DMS79 (cell line): ENCODE data around the gene GAS2L2.

ENCODE experiments used
- DNase-seq: peaks from one replicate; lab custom pipeline; 2025; lab: John Stamatoyannopoulos, UW

GAS2L2 gene

GRCh38 chr17:35752945-35753764 lies at the start of gene GAS2L2:
Gene GAS2L2, minus strand, starts transcription at chr17:35753239. Its CDS starts 389 bp downstream, at chr17:35752850.
- DNase-seq = no peak

- no peak for DNase-seq
Observed at GRCh38 chr17:35801583-35802224, 48.7 kb upstream of the GAS2L2 start.

- DNase-seq = no peak
Observed at GRCh38 chr17:35799942-35800341, 46.9 kb upstream of the GAS2L2 start.

- no peak for DNase-seq
Observed at GRCh38 chr17:35797918-35798317, 44.9 kb upstream of the GAS2L2 start.

- no peak for DNase-seq
Observed at GRCh38 chr17:35797370-35797769, 44.3 kb upstream of the GAS2L2 start.

GRCh38 chr17:35796942-35797341 lies 43.9 kb upstream of the GAS2L2 start:
- DNase-seq = no peak

GRCh38 chr17:35795871-35796265 lies 42.8 kb upstream of the GAS2L2 start:
- no peak for DNase-seq

GRCh38 chr17:35795007-35795870 lies 42.2 kb upstream of the GAS2L2 start, which contains the start of gene MMP28:
Gene MMP28, minus strand, starts transcription at chr17:35795641. Its CDS starts 264 bp downstream, at chr17:35795377.
- DNase-seq = no peak

- no peak for DNase-seq
Observed at GRCh38 chr17:35793257-35793656, 40.2 kb upstream of the GAS2L2 start.

- no peak for DNase-seq
Observed at GRCh38 chr17:35791681-35792350, 38.8 kb upstream of the GAS2L2 start.

- no peak for DNase-seq
Observed at GRCh38 chr17:35790841-35791240, 37.8 kb upstream of the GAS2L2 start.

- DNase-seq = no peak
Observed at GRCh38 chr17:35788477-35789368, 35.7 kb upstream of the GAS2L2 start.

GRCh38 chr17:35786941-35787432 lies 33.9 kb upstream of the GAS2L2 start:
- no peak for DNase-seq

GRCh38 chr17:35784895-35785294 lies 31.9 kb upstream of the GAS2L2 start:
- no peak for DNase-seq

- no peak for DNase-seq
Observed at GRCh38 chr17:35780950-35781349, 27.9 kb upstream of the GAS2L2 start.

GRCh38 chr17:35778641-35779196 lies 25.7 kb upstream of the GAS2L2 start:
- no peak for DNase-seq

GRCh38 chr17:35775583-35775982 lies 22.5 kb upstream of the GAS2L2 start:
- DNase-seq = no peak

- no peak for DNase-seq
Observed at GRCh38 chr17:35775039-35775438, 22.0 kb upstream of the GAS2L2 start.

- no peak for DNase-seq
Observed at GRCh38 chr17:35774499-35774898, 21.5 kb upstream of the GAS2L2 start.

GRCh38 chr17:35773679-35774425 lies 20.8 kb upstream of the GAS2L2 start:
- DNase-seq = no peak
